ENCODE measurements around the gene SCN4A. TPM values are rescaled to one million over a fixed set of nuclear protein-coding genes. Genes with fewer than 3 reads are reported as not detected.
A peak's percentile ranks its signal among the peaks of the same experiment; 100 is the strongest.

Gene SCN4A
- total and polyA plus RNA-seq, 8 donors, result 0.04 to 1.7 (median 0.29) TPM

- intact Hi-C loops (cut with DNase I), result no loop called here
- no peaks in the 10 kb centered on the region for H3K9me3 ChIP-seq
- no peak overlapping the region for H3K4me3 ChIP-seq
- WGBS, 2 donors, result 65 to 82% methylated on average over 3 of the region's 3 CpGs
- DNase-seq (peak in 1 of 6 donors; percentile 23), FAIRE-seq (no peak), ATAC-seq (no peak)
- no peak for TF ChIP-seq CTCF (IDR thresholded peaks at IDR 0.05)
- no peaks in the 10 kb centered on the region for H3K36me3 ChIP-seq
- no peak overlapping the region for H3K27ac ChIP-seq
- peaks cover 0 to 4% (median 0%) of the 10 kb centered on the region in 3 donors for H3K4me1 ChIP-seq
- no peaks in the 10 kb centered on the region for H3K27me3 ChIP-seq
Measured at GRCh38 chr17:63993368-63993985, 20.8 kb upstream of the SCN4A start.

GRCh38 chr17:63991611-63992010 lies 18.9 kb upstream of the SCN4A start:
- no peak for TF ChIP-seq CTCF (IDR thresholded peaks at IDR 0.05)
- no peak overlapping the region for H3K27ac ChIP-seq
- intact Hi-C loops (cut with DNase I), result no loop called here
- no peaks in the 10 kb centered on the region for H3K4me1 ChIP-seq
- ATAC-seq (no peak), DNase-seq (peak in 1 of 6 donors; percentile 20), FAIRE-seq (no peak)
- H3K4me3 ChIP-seq, result no peak overlapping the region
- H3K9me3 ChIP-seq, result no peaks in the 10 kb centered on the region
- WGBS, 2 donors, result 72 to 83% methylated on average over 11 of the region's 11 CpGs
- H3K27me3 ChIP-seq, result no peaks in the 10 kb centered on the region
- no peaks in the 10 kb centered on the region for H3K36me3 ChIP-seq

GRCh38 chr17:63989622-63990345 lies 17.1 kb upstream of the SCN4A start:
- no peak overlapping the region for H3K27ac ChIP-seq
- no peak for FAIRE-seq

GRCh38 chr17:63988741-63989621 lies 16.3 kb upstream of the SCN4A start:
- FAIRE-seq (no peak), DNase-seq (peak in 1 of 6 donors; percentile 59), ATAC-seq (no peak)
- no peaks in the 10 kb centered on the region for H3K27me3 ChIP-seq
- H3K4me1 ChIP-seq, result no peaks in the 10 kb centered on the region
- intact Hi-C loops (cut with DNase I), result no loop called here
- H3K27ac ChIP-seq, result no peak overlapping the region
- H3K9me3 ChIP-seq, result no peaks in the 10 kb centered on the region
- WGBS, 2 donors, result 39 to 45% methylated on average over 35 of the region's 35 CpGs
- no peak overlapping the region for H3K4me3 ChIP-seq
- H3K36me3 ChIP-seq, result no peaks in the 10 kb centered on the region
- TF ChIP-seq CTCF (IDR thresholded peaks at IDR 0.05), result no peak

More at GRCh38 chr17:63989622-63990345, 17.1 kb upstream of the SCN4A start:
- no peak for TF ChIP-seq CTCF (IDR thresholded peaks at IDR 0.05)
- intact Hi-C loops (cut with DNase I), result no loop called here
- 70 to 80% methylated on average over 21 of the region's 21 CpGs for WGBS, 2 donors
- Histone ChIP-seq H3K9me3 (no peaks in the 10 kb centered on the region), H3K4me3 (no peak overlapping the region), H3K36me3 (no peaks in the 10 kb centered on the region), H3K4me1 (no peaks in the 10 kb centered on the region), H3K27me3 (no peaks in the 10 kb centered on the region)
- no peak for DNase-seq
- no peak for ATAC-seq

All from pancreas (tissue), 10 donors.